GM18909 (cell line): Measurements from ENCODE around the gene HS3ST6.
"Not testable (repeated sequence)": the region's sequence is repeated elsewhere in the genome, so short reads cannot be mapped to it uniquely, and the experiment has no call there.

ENCODE experiments used
- ATAC-seq: cut with Tn5 transposase; IDR thresholded peaks from one replicate; pipeline ENCODE4 v1.9.1; 2021; ENCODE audit warnings: mild to moderate bottlenecking; ENCODE audit not compliant: unreplicated experiment, poor library complexity

The HS3ST6 gene

DNA sequence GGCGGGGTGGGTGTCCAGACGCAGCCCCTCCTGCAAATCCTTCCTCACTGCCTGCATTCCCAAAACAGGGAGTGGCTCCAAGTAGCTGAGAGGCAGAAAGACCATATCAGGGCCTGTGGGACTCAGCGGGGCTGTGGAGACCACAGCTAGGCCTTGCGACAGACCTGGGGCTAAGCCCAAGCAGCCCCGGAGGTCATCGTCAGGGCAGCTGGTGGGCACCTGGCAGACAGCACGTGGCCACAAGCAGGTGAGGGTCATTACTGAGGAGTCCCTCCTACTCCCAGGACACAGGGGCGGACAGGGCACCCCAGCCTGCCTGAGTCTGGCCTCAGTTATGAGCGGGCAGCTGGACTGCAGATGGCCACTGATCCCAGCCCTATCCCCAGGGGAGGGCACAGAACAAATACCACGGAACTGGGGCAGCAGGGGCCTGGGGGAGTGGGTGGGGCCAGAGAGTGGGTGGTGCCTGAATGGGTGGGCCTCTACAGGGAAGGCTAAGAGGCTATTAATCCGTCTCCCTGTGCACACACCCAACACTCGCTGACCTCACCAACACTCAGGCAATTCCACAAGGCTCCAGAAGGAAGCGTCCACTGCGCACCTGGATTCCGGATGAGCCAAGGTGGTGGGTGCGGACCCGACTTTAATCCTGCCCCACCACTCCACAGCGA is 8.5 kb downstream of the HS3ST6 start:
- ATAC-seq, result no peak

- no peak for ATAC-seq
Measured at GRCh38 chr16:1908983-1909382, 9.2 kb downstream of the HS3ST6 start.

DNA sequence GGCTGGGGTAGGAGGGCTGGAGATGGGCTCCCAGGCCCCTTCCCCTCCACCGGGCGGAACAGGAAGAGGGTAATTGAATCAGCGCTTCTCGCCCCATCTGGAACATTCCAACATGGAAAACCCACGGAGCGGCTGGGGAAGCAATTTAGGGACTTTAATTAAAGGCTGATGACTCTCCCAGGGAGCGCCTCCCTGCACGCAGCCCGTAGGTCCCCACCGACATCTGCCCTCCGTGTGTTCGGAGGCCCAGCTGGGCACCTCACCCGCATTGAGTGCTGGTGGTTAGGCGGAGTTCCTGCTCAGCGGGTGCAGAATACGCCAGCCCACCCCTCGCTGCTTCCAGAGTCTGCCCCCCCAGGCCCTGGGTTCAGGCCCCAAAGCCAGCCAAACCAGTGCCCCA is 10.0 kb downstream of the HS3ST6 start:
- ATAC-seq, result no peak

- ATAC-seq, result no peak
Measured at GRCh38 chr16:1907226-1907860, 10.9 kb downstream of the HS3ST6 start.

GRCh38 chr16:1906846-1907165 is 11.4 kb downstream of the HS3ST6 start:
- ATAC-seq, result no peak

- no peak for ATAC-seq
Measured at GRCh38 chr16:1906055-1906845, 12.0 kb downstream of the HS3ST6 start.

DNA sequence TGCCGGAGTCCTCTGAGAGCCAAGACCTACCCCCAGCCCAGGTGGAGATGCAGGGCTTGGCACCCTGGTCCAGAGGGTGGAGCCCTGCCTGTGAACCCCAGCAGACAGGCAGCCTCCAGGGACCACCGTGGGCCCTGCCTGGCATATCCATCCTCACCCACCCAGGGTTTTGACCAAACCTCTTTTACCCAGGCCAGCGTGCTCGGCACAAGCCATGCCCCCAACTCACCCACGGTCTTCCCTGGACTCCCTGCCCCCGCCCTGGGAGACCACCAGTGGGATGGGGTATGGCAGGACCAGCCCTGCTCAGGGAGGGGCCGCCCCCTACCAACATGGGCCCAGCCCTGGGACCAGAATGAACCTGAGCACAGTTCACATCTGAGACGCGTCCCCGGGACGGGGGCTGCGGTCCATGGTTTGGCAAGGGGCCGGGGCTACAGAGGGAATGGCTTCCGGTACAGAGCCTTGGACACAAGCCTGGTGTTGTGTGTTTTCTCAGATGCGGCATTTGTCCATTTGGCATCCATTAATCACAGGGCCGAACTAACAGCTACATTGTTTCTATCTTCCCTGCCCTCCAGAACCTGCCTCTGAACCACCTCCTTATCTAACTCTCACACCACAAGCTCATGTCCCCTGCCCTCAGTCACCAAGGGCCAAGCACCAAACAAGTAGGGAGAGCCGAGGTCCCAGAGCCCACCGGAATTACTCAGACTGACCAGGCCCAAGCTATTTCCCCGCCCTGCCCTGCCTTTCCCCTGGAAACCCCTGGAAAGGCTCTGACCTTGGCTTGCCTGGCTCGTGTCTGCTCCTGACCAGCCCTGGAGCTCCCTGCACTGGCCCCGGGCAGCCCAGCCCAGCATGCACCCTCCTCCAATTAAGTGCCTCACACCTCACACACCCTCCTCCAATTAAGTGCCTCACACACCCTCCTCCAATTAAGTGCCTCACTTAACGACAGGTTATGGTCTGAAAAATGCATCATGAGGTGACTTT is 14.1 kb downstream of the HS3ST6 start:
- ATAC-seq, result no peak

- ATAC-seq, result no peak
Measured at GRCh38 chr16:1903220-1903574, 15.0 kb downstream of the HS3ST6 start.

GRCh38 chr16:1902547-1903219 is 15.5 kb downstream of the HS3ST6 start:
- ATAC-seq, result no peak

GRCh38 chr16:1900452-1900774 is 17.8 kb downstream of the HS3ST6 start:
- no peak for ATAC-seq

- no peak for ATAC-seq
Measured at GRCh38 chr16:1899641-1900451, 18.4 kb downstream of the HS3ST6 start.

- ATAC-seq, result not testable (repeated sequence)
Measured at GRCh38 chr16:1897692-1898091, 20.5 kb downstream of the HS3ST6 start.

- no peak for ATAC-seq
Measured at GRCh38 chr16:1895949-1896675, 22.1 kb downstream of the HS3ST6 start.

- no peak for ATAC-seq
Measured at GRCh38 chr16:1895068-1895467, 23.1 kb downstream of the HS3ST6 start.

- no peak for ATAC-seq
Measured at GRCh38 chr16:1890708-1891050, 27.5 kb downstream of the HS3ST6 start.

DNA sequence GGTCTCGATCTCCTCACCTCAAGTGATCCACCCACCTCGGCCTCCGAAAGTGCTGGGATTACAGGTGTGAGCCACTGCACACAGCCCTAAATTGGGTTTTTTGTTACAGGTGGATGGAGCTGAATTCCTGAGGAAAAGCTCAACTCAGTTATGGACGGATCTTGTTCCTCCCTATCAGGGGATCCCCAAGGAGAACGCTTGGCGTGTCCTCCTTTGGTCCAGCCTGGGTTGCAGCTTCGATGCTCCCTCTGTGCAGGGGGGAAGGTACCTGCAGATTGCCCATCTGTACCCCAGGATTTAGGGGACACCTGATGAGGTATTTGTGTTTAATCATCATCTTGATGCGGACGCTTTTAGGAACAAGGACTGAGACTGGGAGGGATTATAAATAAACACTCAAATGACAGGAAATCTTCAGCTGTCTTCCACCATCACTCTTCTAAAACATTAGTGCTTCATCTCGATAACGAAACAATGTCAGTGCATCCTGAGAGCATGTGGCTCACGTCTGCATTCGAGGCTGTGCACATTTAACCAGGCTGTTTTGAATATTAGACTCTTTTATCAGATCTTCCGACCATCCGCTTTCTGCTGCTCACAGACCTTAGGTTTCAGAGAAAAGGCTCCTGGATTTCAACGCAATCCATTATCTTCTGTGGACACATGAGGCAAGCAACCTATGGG is 28.0 kb downstream of the HS3ST6 start:
- ATAC-seq, result no peak

DNA sequence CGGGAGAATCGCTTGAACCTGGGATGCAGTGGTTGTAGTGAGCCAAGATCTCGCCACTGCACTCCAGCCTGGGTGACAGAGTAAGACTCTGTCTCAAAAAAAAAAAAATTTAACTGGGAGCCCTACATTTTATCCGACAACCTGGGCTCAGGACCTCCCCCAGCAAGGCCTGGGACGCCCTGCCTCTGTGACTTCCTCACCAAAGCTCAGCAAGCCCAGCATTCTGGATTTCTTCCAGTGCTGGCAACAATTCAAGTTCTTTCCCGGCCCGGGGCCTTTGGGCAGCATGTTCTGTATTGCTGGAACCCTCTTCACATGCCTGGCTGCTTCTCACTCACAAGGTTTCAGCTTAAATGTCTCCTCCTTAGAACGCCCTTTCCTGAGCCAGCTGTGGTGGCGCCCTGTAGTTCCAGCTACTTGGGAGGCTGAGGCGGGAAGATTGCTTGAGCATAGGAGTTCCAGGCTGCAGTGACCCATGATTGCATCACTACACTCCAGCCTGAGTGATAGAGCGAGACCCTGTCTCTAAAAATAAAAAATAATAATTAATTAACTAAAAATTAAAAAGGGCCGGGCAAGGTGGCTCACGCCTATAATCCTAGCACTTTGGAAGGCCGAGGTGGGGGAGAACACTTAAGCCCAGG is 30.4 kb downstream of the HS3ST6 start:
- ATAC-seq, result no peak

DNA sequence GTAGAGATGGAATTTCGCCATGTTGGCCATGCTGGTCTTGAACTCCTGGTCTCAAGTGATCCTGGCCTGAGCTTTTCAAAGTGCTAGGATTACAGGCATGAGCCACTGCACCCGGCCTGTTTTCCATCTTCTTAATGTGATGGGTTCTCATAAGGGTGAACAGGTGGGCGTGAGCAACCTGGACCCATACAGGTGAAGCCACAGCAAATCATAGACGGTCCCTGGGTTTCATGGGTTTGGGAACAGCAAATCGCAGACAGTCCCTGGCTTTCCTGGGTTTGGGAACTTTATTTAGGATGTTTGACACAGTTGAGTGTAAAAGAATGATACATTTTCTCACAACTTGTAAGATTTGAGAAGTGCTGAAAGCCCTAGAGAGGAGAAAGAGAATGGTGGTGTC is 33.3 kb downstream of the HS3ST6 start:
- ATAC-seq, result no peak
